Adrenal gland (tissue), 12 donors: Measurements from ENCODE around the gene VPS37C. TPM values are rescaled to one million over a fixed set of nuclear protein-coding genes. Genes with fewer than 3 reads are reported as not detected.
A peak's percentile ranks its signal among the peaks of the same experiment; 100 is the strongest.

Experiments
- DNase-seq, 7 donors: peaks; one replicate each; pipeline ENCODE4 v3.0.0-alpha.2; 2019 to 2020
- H3K27ac ChIP-seq, 5 donors: fragments of 200-600 bp; sonication (generic) in 4 of 5; 1 replicate in 3 of 5; 2 replicates in 2 of 5; pipeline versions ENCODE4 v1.5.1 to v1.8.0; 2016 to 2020; ENCODE audit warnings: mild to moderate bottlenecking in 1 of 5
- H3K27me3 ChIP-seq: fragments of 200-600 bp; 2 replicates; pipeline ENCODE4 v1.8.0; 2021
- H3K36me3 ChIP-seq, 2 donors: fragments of 200-600 bp; replicated peaks in 1 of 2; 1 replicate in 1 of 2; 2 replicates in 1 of 2; pipeline versions ENCODE4 v1.5.1 to v1.8.0; 2018 to 2022
- H3K4me1 ChIP-seq, 2 donors: fragments of 200-600 bp; replicated peaks in 1 of 2; 1 replicate in 1 of 2; 2 replicates in 1 of 2; pipeline versions ENCODE4 v1.5.1 to v1.8.0; 2018 to 2021
- H3K4me3 ChIP-seq, 4 donors: fragments of 200-600 bp; sonication (generic) in 3 of 4; one replicate each; pipeline ENCODE4 v1.5.1; 2016 to 2018
- H3K9me3 ChIP-seq, 3 donors: fragments of 200-600 bp; sonication (generic) in 1 of 3; replicated peaks in 1 of 3; 1 replicate in 2 of 3; 2 replicates in 1 of 3; pipeline versions ENCODE4 v1.5.1 to v1.8.0; 2016 to 2021
- POLR2A ChIP-seq, 2 donors: fragments of 450-650 bp; IDR thresholded peaks; one replicate each; pipeline ENCODE4 v1.6.1; 2017; ENCODE audit warnings: antibody characterized with exemption in 2 of 2, mild to moderate bottlenecking in 2 of 2, moderate library complexity in 1 of 2
- WGBS, 4 donors: extraction: QIAGEN DNeasy Blood & Tissue Kit in 2 of 4; methylation state at CpG; one replicate each; pipeline versions ENCODE4 v1.1.5 to v1.1.7; 2013 to 2017; 5-methylcytosine and 5-hydroxymethylcytosine counted together
- intact Hi-C, 2 donors: fragments of 100-400 bp; cut with DNase I; formaldehyde crosslinking; loops; one replicate each; pipeline versions ENCODE4 v1.14.1 to v1.15.0; 2022 to 2023
- polyA plus RNA-seq, 3 donors: library from polyadenylated mRNA; stranded (reverse); fragments of 200-250 nt in 2 of 3; fragments of 350-450 nt in 1 of 3; fragmentation: Illumina TruSeq in 1 of 3; extraction: RNeasy Lipid Tissue Mini Kit (QIAGEN cat#74804) in 1 of 3; gene quantifications; one replicate each; pipeline ENCODE4 v1.2.3, GENCODE V29; 2013 to 2014
- total RNA-seq, 9 donors: library from RNA; depleted of rRNA in 4 of 9; stranded (reverse); fragments of >200 nt in 4 of 9; fragments of 120-200 nt in 1 of 9; fragmentation: NEBNext Ultra II Directional in 1 of 9; extraction: Animal tissue kit (Norgen Biotek cat#: 25700) in 1 of 9; gene quantifications; one replicate each; pipeline versions ENCODE4 v1.1.0 to v1.2.4, GENCODE V29; 2013 to 2023
- TF ChIP-seq, protein P1 (sequence below), 6 experiments: fragments of 450-650 bp in 4 of 6; fragments of 200-600 bp in 2 of 6; sonication (generic) in 1 of 6; IDR thresholded peaks; 1 replicate in 5 of 6; 2 replicates in 1 of 6; pipeline versions ENCODE4 v1.5.1 to v1.8.0; 2016 to 2021; ENCODE audit warnings: antibody characterized with exemption in 6 of 6, mild to moderate bottlenecking in 2 of 6, moderate library complexity in 1 of 6
- donor health status: healthy with polysubstance abuse.
- donor health status: Bipolar disorder and iron deficiency.
- donor health status: DM: yes; HTN: yes; CAD: no.
- donor health status: DM: no; HTN: no; CAD: no.
- donor health status: DM: no; HTN: no; CAD: no.
- donor health status: DM: yes; HTN: yes; CAD: no.

The VPS37C gene
- total and polyA plus RNA-seq, 12 donors = 8.6 to 27.9 (median 18.5) TPM

DNA sequence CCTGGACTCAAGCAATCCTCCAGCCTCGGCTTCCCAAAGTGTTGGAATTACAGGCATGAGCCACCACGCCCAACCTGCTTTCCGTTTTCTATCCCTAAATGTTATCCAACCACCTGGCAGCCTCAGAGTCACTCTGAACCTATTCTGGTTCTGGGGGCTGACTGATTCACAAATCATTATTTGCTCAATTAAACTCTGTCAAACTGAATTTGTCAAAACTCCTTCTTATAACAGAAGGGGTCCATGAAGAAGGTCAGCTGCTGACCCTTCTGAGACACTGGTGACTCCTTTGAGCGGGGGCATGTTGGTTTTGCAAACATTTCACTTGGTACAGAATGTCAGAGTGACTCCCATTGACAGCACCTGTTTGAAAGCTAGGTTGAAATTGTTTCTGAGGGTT is 1.8 kb upstream of the VPS37C start:
- no peaks in the 10 kb centered on the region for H3K9me3 ChIP-seq
- WGBS, 4 donors = 88 to 96% (median 91%) methylated on average over 4 of the region's 4 CpGs
- intact Hi-C loops = no loop called here
- H3K4me1 ChIP-seq = peaks cover 19 to 34% of the 10 kb centered on the region in 2 donors
- TF ChIP-seq, protein P1, sequence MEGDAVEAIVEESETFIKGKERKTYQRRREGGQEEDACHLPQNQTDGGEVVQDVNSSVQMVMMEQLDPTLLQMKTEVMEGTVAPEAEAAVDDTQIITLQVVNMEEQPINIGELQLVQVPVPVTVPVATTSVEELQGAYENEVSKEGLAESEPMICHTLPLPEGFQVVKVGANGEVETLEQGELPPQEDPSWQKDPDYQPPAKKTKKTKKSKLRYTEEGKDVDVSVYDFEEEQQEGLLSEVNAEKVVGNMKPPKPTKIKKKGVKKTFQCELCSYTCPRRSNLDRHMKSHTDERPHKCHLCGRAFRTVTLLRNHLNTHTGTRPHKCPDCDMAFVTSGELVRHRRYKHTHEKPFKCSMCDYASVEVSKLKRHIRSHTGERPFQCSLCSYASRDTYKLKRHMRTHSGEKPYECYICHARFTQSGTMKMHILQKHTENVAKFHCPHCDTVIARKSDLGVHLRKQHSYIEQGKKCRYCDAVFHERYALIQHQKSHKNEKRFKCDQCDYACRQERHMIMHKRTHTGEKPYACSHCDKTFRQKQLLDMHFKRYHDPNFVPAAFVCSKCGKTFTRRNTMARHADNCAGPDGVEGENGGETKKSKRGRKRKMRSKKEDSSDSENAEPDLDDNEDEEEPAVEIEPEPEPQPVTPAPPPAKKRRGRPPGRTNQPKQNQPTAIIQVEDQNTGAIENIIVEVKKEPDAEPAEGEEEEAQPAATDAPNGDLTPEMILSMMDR (IDR thresholded peaks at IDR 0.05) = no peak
- TF ChIP-seq POLR2A (IDR thresholded peaks at IDR 0.05) = no peak
- no peak overlapping the region for H3K27ac ChIP-seq
- H3K27me3 ChIP-seq = no peaks in the 10 kb centered on the region
- no peak for DNase-seq
- H3K36me3 ChIP-seq = no peaks in the 10 kb centered on the region
- H3K4me3 ChIP-seq = no peak overlapping the region

DNA sequence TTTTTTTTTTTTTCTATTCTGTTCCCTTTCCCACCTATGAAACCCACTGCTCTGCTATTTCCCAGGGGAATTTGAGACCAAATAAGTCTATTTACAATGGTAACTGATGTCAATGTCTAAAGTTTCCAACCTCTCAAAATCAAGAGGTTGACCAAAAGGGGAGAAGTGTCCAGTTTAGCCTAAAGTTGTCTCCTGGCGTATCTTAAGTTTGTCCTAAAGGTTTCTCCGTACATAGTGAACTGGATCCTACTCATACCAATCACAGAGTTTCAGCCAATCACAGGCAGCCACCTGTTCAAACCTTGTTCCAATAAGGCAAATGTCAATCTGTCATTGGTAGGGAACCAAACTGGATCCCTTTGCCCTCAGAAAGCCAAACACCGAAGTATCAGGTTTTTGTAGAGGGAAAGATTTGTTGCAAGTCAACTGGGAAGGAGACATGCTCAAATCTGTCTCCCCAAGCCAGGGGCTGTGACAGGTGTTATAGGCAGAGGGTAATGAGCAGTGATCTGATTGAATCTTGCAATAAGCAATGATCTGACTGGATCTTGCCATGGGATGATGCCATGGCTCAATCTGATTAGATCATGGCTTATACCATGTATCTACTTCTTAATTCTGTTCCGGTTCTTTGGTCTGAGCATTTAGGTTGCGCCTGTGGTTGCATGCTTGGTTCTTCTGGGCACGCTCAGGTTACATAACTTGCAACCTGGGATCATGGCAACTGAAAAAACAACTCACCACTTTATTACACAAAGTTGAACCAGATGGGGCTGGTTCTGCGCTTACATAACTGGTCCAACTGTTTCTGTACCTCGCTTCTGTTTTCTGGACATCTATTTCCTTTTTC is 1.1 kb upstream of the VPS37C start:
- no peak for DNase-seq
- 59 to 65% (median 62%) methylated on average over 8 of the region's 8 CpGs for WGBS, 4 donors
- TF ChIP-seq POLR2A (IDR thresholded peaks at IDR 0.05) = no peak
- TF ChIP-seq, protein P1 (IDR thresholded peaks at IDR 0.05) = no peak

GRCh38 chr11:61160487-61161189 is 588 bp downstream of the VPS37C start:
- peak overlapping the region in 3 of 4 donors; percentile 36 to 86 (median 78) for H3K4me3 ChIP-seq
- H3K9me3 ChIP-seq = no peaks in the 10 kb centered on the region
- WGBS, 4 donors = 18 to 42% (median 26%) methylated on average over 9 to 25 of the region's 25 CpGs
- H3K27ac ChIP-seq = peak overlapping the region; percentile 73 to 99 (median 94)
- no peaks in the 10 kb centered on the region for H3K27me3 ChIP-seq
- H3K4me1 ChIP-seq = peaks cover 19 to 34% of the 10 kb centered on the region in 2 donors
- TF ChIP-seq, protein P1 (IDR thresholded peaks at IDR 0.05) = no peak
- no peak for TF ChIP-seq POLR2A (IDR thresholded peaks at IDR 0.05)
- H3K36me3 ChIP-seq = no peaks in the 10 kb centered on the region
- intact Hi-C loops = no loop called here
- no peak for DNase-seq

More for the DNA sequence above, 1.1 kb upstream of the VPS37C start:
- intact Hi-C loops = no loop called here
- Histone ChIP-seq H3K27ac (peak overlapping the region in 4 of 5 donors; percentile 37 to 99 (median 94)), H3K4me1 (peaks cover 19 to 34% of the 10 kb centered on the region in 2 donors), H3K9me3 (no peaks in the 10 kb centered on the region), H3K4me3 (peak overlapping the region in 2 of 4 donors; percentile 30 to 86), H3K27me3 (no peaks in the 10 kb centered on the region), H3K36me3 (no peaks in the 10 kb centered on the region)

DNA sequence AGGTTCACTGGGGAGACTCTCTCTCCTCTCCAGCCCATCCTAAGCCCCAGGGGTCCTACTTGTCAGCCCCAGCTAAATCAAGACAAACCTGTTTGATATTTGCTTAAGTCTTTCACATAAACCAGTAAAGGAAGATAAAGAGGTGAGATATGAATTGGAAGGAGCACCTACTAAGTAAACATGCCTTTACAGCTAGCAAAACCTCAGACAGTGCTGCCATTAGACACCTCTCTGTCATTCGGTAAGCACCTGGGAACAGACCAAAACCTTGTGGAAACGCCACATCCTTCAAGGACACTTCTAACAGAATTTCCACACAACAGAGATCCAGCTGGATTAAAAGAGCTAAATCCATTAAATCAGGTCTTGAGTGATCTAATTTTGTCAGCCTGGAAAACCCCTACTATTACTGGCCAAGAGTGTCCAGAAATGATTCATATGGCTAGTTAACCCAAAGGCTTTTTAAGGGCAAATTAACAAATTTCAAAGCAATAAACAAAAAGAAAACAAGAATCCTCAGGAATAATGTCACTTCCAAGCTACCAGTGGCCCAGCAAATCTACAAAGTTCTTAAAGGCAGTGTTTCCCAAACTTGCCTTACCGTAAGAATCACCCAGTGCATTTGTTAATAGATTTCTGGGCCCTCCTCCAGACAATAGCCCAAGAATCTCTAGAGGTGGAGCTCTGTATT is 2.4 kb downstream of the VPS37C start:
- Histone ChIP-seq H3K4me1 (peaks cover 19 to 38% of the 10 kb centered on the region in 2 donors), H3K9me3 (no peaks in the 10 kb centered on the region), H3K27me3 (no peaks in the 10 kb centered on the region), H3K27ac (peak overlapping the region in 4 of 5 donors; percentile 27 to 99 (median 78)), H3K36me3 (no peaks in the 10 kb centered on the region), H3K4me3 (no peak overlapping the region)
- intact Hi-C loops = no loop called here
- 18 to 26% (median 20%) methylated on average over 3 of the region's 3 CpGs for WGBS, 4 donors
- TF ChIP-seq, protein P1 (IDR thresholded peaks at IDR 0.05) = no peak
- TF ChIP-seq POLR2A (IDR thresholded peaks at IDR 0.05) = no peak
- peak in 3 of 7 donors; percentile 34 to 71 (median 62) for DNase-seq
